ENCODE data around the gene TM4SF1.
A peak's percentile ranks its signal among the peaks of the same experiment; 100 is the strongest.
"Not testable (repeated sequence)": the region's sequence is repeated elsewhere in the genome, so short reads cannot be mapped to it uniquely, and the experiment has no call there.

TM4SF1 gene

GRCh38 chr3:149352556-149352955 lies 24.9 kb downstream of the TM4SF1 start:
- Mint-ChIP-seq H3K27ac (no peak overlapping the region), H3K27me3 (ENCODE audit: low read depth, poor library complexity) (peaks cover 9% of the 10 kb centered on the region), H3K4me3 (no peak overlapping the region), H3K9me3 (no peaks in the 10 kb centered on the region), H3K36me3 (ENCODE audit: low read depth) (no peaks in the 10 kb centered on the region), H3K4me1 (peaks cover 4% of the 10 kb centered on the region)
- DNase-seq = peak; percentile 46
- TF ChIP-seq CTCF (IDR thresholded peaks at IDR 0.05) = peak; percentile 63

GRCh38 chr3:149343951-149344350 lies 33.5 kb downstream of the TM4SF1 start:
- no peak for DNase-seq
- Mint-ChIP-seq H3K4me1 (peaks cover 28% of the 10 kb centered on the region), H3K27ac (no peak overlapping the region), H3K36me3 (ENCODE audit: low read depth) (no peaks in the 10 kb centered on the region), H3K27me3 (ENCODE audit: low read depth, poor library complexity) (peaks cover 5% of the 10 kb centered on the region), H3K9me3 (no peaks in the 10 kb centered on the region), H3K4me3 (no peak overlapping the region)
- no peak for TF ChIP-seq CTCF (IDR thresholded peaks at IDR 0.05)

GRCh38 chr3:149342413-149343380 lies 34.8 kb downstream of the TM4SF1 start:
- DNase-seq = no peak
- H3K27me3 Mint-ChIP-seq (ENCODE audit: low read depth, poor library complexity) = peaks cover 3% of the 10 kb centered on the region
- no peaks in the 10 kb centered on the region for H3K9me3 Mint-ChIP-seq
- H3K27ac Mint-ChIP-seq = peak overlapping the region; percentile 56
- H3K4me3 Mint-ChIP-seq = no peak overlapping the region
- H3K36me3 Mint-ChIP-seq (ENCODE audit: low read depth) = no peaks in the 10 kb centered on the region
- no peak for TF ChIP-seq CTCF (IDR thresholded peaks at IDR 0.05)
- peaks cover 28% of the 10 kb centered on the region for H3K4me1 Mint-ChIP-seq

GRCh38 chr3:149340310-149340933 lies 37.0 kb downstream of the TM4SF1 start:
- no peak for DNase-seq
- peak overlapping the region; percentile 37 for H3K27ac Mint-ChIP-seq
- H3K27me3 Mint-ChIP-seq (ENCODE audit: low read depth, poor library complexity) = peaks cover 3% of the 10 kb centered on the region
- peaks cover 28% of the 10 kb centered on the region for H3K4me1 Mint-ChIP-seq
- no peak for TF ChIP-seq CTCF (IDR thresholded peaks at IDR 0.05)
- H3K4me3 Mint-ChIP-seq = no peak overlapping the region
- no peaks in the 10 kb centered on the region for H3K9me3 Mint-ChIP-seq
- no peaks in the 10 kb centered on the region for H3K36me3 Mint-ChIP-seq (ENCODE audit: low read depth)

- Mint-ChIP-seq H3K27me3 (ENCODE audit: low read depth, poor library complexity) (peaks cover 3% of the 10 kb centered on the region), H3K4me3 (no peak overlapping the region), H3K27ac (no peak overlapping the region), H3K36me3 (ENCODE audit: low read depth) (no peaks in the 10 kb centered on the region), H3K9me3 (no peaks in the 10 kb centered on the region), H3K4me1 (peaks cover 28% of the 10 kb centered on the region)
- no peak for DNase-seq
- TF ChIP-seq CTCF (IDR thresholded peaks at IDR 0.05) = no peak
These were observed 37.5 kb downstream of the TM4SF1 start for GRCh38 chr3:149339931-149340309.

GRCh38 chr3:149337486-149337885 lies 40.0 kb downstream of the TM4SF1 start:
- H3K4me1 Mint-ChIP-seq = peaks cover 26% of the 10 kb centered on the region
- DNase-seq; H3K27me3 Mint-ChIP-seq (ENCODE audit: low read depth, poor library complexity); H3K9me3 Mint-ChIP-seq; H3K4me3 Mint-ChIP-seq; H3K27ac Mint-ChIP-seq; H3K36me3 Mint-ChIP-seq (ENCODE audit: low read depth): not testable (repeated sequence)

Measured in nephron progenitor cell (in vitro differentiated cells).